GM18870 (cell line): Measurements from ENCODE around the gene CFAP97D1.

ENCODE experiments used
- ATAC-seq: cut with Tn5 transposase; IDR thresholded peaks from one replicate; pipeline ENCODE4 v1.9.1; 2021; ENCODE audit warnings: moderate library complexity; ENCODE audit not compliant: unreplicated experiment

The CFAP97D1 gene

GRCh38 chr17:43767713-43768059 lies 12.5 kb upstream of the CFAP97D1 start:
- no peak for ATAC-seq

GRCh38 chr17:43768382-43768781 lies 11.9 kb upstream of the CFAP97D1 start:
- ATAC-seq = no peak

- no peak for ATAC-seq
These were observed 11.3 kb upstream of the CFAP97D1 start for GRCh38 chr17:43768943-43769342.

GRCh38 chr17:43769426-43769825 lies 10.8 kb upstream of the CFAP97D1 start:
- no peak for ATAC-seq

GRCh38 chr17:43769859-43770258 lies 10.4 kb upstream of the CFAP97D1 start:
- ATAC-seq = no peak

GRCh38 chr17:43770957-43771356 lies 9.3 kb upstream of the CFAP97D1 start:
- no peak for ATAC-seq

- ATAC-seq = no peak
These were observed 8.8 kb upstream of the CFAP97D1 start for GRCh38 chr17:43771463-43771862.

- ATAC-seq = no peak
These were observed 7.2 kb upstream of the CFAP97D1 start for GRCh38 chr17:43772877-43773648.

- ATAC-seq = no peak
These were observed 5.7 kb upstream of the CFAP97D1 start for GRCh38 chr17:43774304-43775250.

- no peak for ATAC-seq
These were observed 1.7 kb upstream of the CFAP97D1 start, which contains the start of gene DUSP3 for GRCh38 chr17:43778337-43779144. Gene DUSP3, minus strand, starts transcription at chr17:43778977. Its CDS starts 53 bp downstream, at chr17:43778924.

- no peak for ATAC-seq
These were observed 800 bp upstream of the CFAP97D1 start for GRCh38 chr17:43779145-43780125.

- no peak for ATAC-seq
These were observed 2.9 kb downstream of the CFAP97D1 start for GRCh38 chr17:43782913-43783680.

- ATAC-seq = no peak
These were observed 3.8 kb downstream of the CFAP97D1 start for GRCh38 chr17:43784068-43784467.

GRCh38 chr17:43784628-43785101 lies 4.4 kb downstream of the CFAP97D1 start:
- ATAC-seq = no peak

GRCh38 chr17:43787728-43788127 lies 7.5 kb downstream of the CFAP97D1 start:
- ATAC-seq = no peak

GRCh38 chr17:43788540-43788939 lies 8.3 kb downstream of the CFAP97D1 start:
- no peak for ATAC-seq

- ATAC-seq = no peak
These were observed 9.2 kb downstream of the CFAP97D1 start for GRCh38 chr17:43789482-43789881.

GRCh38 chr17:43790311-43790940 lies 10.2 kb downstream of the CFAP97D1 start:
- ATAC-seq = no peak

GRCh38 chr17:43791589-43791988 lies 11.4 kb downstream of the CFAP97D1 start:
- no peak for ATAC-seq
